Measurements from ENCODE around the gene SKI.

SKI gene

DNA sequence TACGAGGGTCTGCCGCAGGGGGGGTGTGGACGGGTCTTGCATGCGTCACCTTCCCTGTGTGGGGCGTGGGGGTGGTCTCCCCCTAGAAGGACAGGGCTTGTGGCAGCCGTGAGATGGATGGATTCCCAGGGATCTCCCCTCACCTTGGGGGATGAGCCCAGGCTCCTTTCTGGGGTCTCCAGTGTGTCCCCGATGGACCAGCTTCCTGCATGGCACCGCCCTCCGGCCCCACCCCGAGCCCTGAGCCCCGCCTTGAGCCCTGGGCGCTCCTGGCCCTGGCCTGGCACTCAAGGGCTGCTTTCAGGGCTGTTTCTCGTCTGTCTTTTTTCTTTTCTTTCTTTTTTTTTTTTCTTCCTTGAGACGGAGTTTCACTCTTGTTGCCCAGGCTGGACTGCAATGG, 59.5 kb downstream of the SKI start:
- CTCF ChIA-PET = no interaction called here
- TF ChIP-seq BHLHE40 (IDR thresholded peaks at IDR 0.05; ENCODE audit: borderline replicate concordance) (no peak), TARDBP (IDR thresholded peaks at IDR 0.05) (no peak)

DNA sequence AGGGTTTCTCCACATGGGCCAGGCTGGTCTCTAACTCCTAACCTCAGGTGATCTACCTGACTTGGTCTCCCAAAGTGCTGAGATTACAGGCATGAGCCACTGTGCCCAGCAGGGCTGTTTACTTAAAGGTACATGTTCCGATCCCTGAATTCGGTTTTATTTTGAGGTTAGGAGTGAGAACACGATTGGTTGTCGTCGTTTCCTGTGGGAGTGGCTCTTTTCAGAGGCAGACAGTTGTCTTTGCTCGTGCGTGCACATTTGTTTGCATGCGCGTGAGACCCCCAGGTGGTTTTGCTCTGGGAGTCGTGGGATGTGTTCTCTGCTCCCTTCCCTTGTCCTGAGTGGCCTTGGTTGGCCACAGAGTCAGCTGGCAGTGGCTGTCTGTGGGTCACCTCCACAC, 60.2 kb downstream of the SKI start:
- TF ChIP-seq CTBP1 (IDR thresholded peaks at IDR 0.05; ENCODE audit: borderline replicate concordance) (no peak), FOXK2 (IDR thresholded peaks at IDR 0.05) (no peak), L3MBTL2 (conservative IDR thresholded peaks at IDR 0.05) (no peak), ARNT (IDR thresholded peaks at IDR 0.05) (no peak), FOXA1 (IDR thresholded peaks at IDR 0.05) (no peak), HDGF (IDR thresholded peaks at IDR 0.05; ENCODE audit: borderline replicate concordance) (no peak)
- no peak for DNase-seq (ENCODE audit: extremely low spot score)
- POLR2A ChIA-PET = no interaction called here
- CTCF ChIA-PET = no interaction called here

More for the DNA sequence above, 59.5 kb downstream of the SKI start:
- POLR2A ChIA-PET = no interaction called here
- no peak for DNase-seq (ENCODE audit: extremely low spot score)

DNA sequence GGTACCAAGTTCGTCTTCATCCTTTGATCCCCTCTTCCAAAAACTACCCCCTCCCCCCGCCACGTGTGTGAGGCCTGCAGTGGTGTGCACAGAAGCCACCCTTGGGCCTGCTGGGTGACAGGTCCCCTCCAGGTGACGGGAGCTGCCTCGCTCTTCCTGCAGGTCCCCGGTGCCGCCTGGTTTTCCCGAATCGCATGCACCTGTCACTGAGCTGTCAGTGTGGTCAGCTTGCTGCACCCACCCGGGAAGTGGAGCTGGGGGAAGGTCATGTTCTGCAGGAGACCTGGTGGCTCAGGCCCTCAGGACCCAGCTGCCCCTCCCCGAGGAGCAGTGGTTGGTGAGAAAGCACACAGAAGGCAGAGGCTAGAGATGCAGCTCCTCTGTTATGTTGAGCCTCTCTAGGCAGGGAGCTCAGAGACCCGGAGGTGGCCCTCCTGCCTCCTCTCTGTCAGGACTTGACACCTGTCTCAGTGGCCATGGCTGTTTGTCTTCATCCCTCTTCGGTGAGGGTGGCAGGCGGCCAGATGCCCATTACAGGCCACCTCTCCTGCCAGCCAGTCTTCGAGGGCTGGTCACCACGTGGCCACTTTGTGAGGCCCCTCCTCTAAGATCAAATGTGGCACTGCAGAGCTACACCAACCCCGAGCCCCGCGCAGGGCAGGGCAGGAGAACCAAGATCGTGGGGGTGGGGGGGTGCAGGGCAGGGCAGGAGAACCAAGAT, 60.9 kb downstream of the SKI start:
- DNase-seq (ENCODE audit: extremely low spot score) = no peak
- ChIA-PET POLR2A (interaction anchor here (1.0 kb wide), 1 partner anchor 61 kb away, joined by 3 read pairs; no protein-coding TSS in a partner anchor), CTCF (no interaction called here)
- no peak for TF ChIP-seq BHLHE40 (IDR thresholded peaks at IDR 0.05; ENCODE audit: borderline replicate concordance)
- no peak for TF ChIP-seq NFRKB (IDR thresholded peaks at IDR 0.05)
- TF ChIP-seq FOXK2 (IDR thresholded peaks at IDR 0.05) = no peak
- no peak for TF ChIP-seq HDGF (IDR thresholded peaks at IDR 0.05; ENCODE audit: borderline replicate concordance)
- TF ChIP-seq L3MBTL2 (conservative IDR thresholded peaks at IDR 0.05) = no peak
- no peak for TF ChIP-seq TARDBP (IDR thresholded peaks at IDR 0.05)
- TF ChIP-seq ARNT (IDR thresholded peaks at IDR 0.05) = no peak
- no peak for TF ChIP-seq ELF4 (IDR thresholded peaks at IDR 0.05)
- TF ChIP-seq SP1 (IDR thresholded peaks at IDR 0.05) = no peak
- no peak for TF ChIP-seq CTBP1 (IDR thresholded peaks at IDR 0.05; ENCODE audit: borderline replicate concordance)
- TF ChIP-seq FOXM1 (IDR thresholded peaks at IDR 0.05; ENCODE audit: borderline replicate concordance) = no peak
- TF ChIP-seq, protein P1, sequence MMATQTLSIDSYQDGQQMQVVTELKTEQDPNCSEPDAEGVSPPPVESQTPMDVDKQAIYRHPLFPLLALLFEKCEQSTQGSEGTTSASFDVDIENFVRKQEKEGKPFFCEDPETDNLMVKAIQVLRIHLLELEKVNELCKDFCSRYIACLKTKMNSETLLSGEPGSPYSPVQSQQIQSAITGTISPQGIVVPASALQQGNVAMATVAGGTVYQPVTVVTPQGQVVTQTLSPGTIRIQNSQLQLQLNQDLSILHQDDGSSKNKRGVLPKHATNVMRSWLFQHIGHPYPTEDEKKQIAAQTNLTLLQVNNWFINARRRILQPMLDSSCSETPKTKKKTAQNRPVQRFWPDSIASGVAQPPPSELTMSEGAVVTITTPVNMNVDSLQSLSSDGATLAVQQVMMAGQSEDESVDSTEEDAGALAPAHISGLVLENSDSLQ (IDR thresholded peaks at IDR 0.05) = no peak
- no peak for TF ChIP-seq ZNF384 (IDR thresholded peaks at IDR 0.05)
- no peak for TF ChIP-seq LEF1 (IDR thresholded peaks at IDR 0.05; ENCODE audit: borderline replicate concordance)
- no peak for TF ChIP-seq FOXA1 (IDR thresholded peaks at IDR 0.05)
- no peak for TF ChIP-seq SUZ12 (IDR thresholded peaks at IDR 0.05)

DNA sequence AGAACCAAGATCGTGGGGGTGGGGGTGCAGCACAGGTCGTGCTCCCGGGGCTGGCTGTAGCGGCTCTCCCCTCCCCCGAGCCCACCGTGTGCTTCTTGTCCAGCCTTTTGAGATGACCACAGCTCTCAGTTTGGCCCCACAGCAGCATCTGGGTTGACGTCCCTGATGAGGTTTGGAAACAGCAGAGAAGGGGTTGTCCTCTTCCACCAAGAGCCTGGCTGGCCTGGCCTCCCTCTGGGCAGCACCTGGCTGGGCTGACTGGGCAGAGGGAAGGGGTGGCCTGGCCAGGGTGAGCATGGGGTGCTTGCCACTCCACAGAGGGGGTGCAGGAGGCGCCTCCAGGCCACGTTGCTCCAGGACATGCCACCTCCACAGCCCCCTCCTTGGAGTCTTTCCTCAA, 61.5 kb downstream of the SKI start:
- TF ChIP-seq CTBP1 (IDR thresholded peaks at IDR 0.05; ENCODE audit: borderline replicate concordance) = no peak
- TF ChIP-seq FOXK2 (IDR thresholded peaks at IDR 0.05) = no peak
- TF ChIP-seq FOXA1 (IDR thresholded peaks at IDR 0.05) = no peak
- TF ChIP-seq LEF1 (IDR thresholded peaks at IDR 0.05; ENCODE audit: borderline replicate concordance) = no peak
- no peak for TF ChIP-seq ZNF384 (IDR thresholded peaks at IDR 0.05)
- TF ChIP-seq, protein P1 (IDR thresholded peaks at IDR 0.05) = no peak
- no peak for DNase-seq (ENCODE audit: extremely low spot score)
- CTCF ChIA-PET = no interaction called here
- POLR2A ChIA-PET = interaction anchor here (1.0 kb wide), 1 partner anchor 62 kb away, joined by 3 read pairs; no protein-coding TSS in a partner anchor

DNA sequence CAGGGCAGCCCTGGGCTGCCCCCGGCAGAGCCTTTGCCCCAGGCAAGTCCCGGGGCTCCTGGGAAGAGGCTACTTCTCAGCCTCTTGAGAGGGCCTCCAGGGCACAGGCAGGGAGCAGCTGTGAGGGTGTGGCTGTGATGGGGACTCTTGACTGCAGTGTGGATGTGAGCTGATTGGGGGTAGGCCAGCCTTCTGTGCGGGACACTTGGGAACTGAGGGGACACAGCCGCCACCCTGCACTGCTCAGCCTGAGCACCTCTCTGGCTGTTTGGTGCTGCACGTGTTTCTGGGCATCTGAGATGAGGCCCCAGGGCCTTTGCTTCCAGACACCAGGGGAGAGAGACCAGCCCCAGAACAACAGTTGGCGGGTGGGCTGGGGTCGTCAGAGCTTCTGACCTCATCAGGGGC, 62.1 kb downstream of the SKI start:
- TF ChIP-seq LEF1 (IDR thresholded peaks at IDR 0.05; ENCODE audit: borderline replicate concordance) = no peak
- no peak for TF ChIP-seq L3MBTL2 (conservative IDR thresholded peaks at IDR 0.05)
- no peak for TF ChIP-seq FOXK2 (IDR thresholded peaks at IDR 0.05)
- TF ChIP-seq, protein P1 (IDR thresholded peaks at IDR 0.05) = no peak
- no peak for DNase-seq (ENCODE audit: extremely low spot score)
- ChIA-PET CTCF (no interaction called here), POLR2A (no interaction called here)

DNA sequence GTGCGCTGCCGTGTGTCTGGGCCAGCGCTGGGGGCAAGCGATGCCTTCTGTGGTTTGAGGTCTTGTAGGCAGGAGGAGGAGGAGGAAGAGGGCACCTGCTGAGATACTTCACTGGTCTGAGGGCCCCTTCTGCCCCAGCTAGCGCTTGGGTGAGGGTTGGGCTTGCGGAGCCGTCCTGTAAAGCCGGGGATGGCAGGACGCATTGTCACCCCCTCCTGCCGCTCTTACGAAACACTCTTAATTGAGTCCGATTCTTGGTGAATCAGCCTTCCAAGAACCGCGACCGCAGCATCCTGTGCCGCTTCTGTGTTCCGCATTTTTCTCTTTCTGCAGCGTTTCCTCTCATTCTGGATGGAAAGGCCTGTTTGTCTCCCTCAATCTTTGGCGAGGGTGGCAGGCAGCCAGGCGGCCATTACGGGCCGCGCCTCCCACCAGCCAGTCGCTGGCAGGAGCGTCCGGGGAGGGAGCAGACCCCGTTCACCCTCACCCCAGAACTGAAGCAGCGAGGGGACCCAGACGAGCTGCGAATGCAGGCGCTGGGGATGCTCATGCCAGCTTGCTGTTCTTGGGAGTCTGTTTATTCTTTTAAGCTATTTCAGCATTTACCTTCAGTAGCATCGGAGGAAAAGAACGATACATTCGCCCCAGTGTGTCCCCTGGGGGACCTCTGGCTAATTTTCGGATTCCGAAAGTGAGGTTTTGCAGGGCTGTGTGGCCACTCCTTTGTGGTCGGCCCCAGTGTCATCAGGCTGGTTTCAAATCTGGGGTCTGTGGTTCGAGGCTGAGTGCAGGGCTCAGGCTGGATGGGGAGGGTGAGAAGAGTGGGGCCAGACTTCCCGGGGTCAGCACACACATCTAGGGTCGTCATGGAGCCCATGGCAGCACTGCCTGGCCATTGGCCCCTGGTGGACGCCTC, 62.7 kb downstream of the SKI start:
- ChIA-PET POLR2A (no interaction called here), CTCF (no interaction called here)
- TF ChIP-seq LEF1 (IDR thresholded peaks at IDR 0.05; ENCODE audit: borderline replicate concordance) = no peak
- TF ChIP-seq CTBP1 (IDR thresholded peaks at IDR 0.05; ENCODE audit: borderline replicate concordance) = no peak
- no peak for TF ChIP-seq SUZ12 (IDR thresholded peaks at IDR 0.05)
- TF ChIP-seq HDGF (IDR thresholded peaks at IDR 0.05; ENCODE audit: borderline replicate concordance) = no peak
- no peak for TF ChIP-seq FOXM1 (IDR thresholded peaks at IDR 0.05; ENCODE audit: borderline replicate concordance)
- TF ChIP-seq, protein P1 (IDR thresholded peaks at IDR 0.05) = no peak
- no peak for TF ChIP-seq L3MBTL2 (conservative IDR thresholded peaks at IDR 0.05)
- TF ChIP-seq FOXK2 (IDR thresholded peaks at IDR 0.05) = no peak
- TF ChIP-seq FOXA1 (IDR thresholded peaks at IDR 0.05) = no peak
- no peak for TF ChIP-seq TARDBP (IDR thresholded peaks at IDR 0.05)
- TF ChIP-seq ZNF384 (IDR thresholded peaks at IDR 0.05) = no peak
- TF ChIP-seq NFRKB (IDR thresholded peaks at IDR 0.05) = no peak
- no peak for TF ChIP-seq ELF4 (IDR thresholded peaks at IDR 0.05)
- TF ChIP-seq BHLHE40 (IDR thresholded peaks at IDR 0.05; ENCODE audit: borderline replicate concordance) = no peak
- TF ChIP-seq SP1 (IDR thresholded peaks at IDR 0.05) = no peak
- no peak for DNase-seq (ENCODE audit: extremely low spot score)
